SU-DHL-6 (cell line): Measurements from ENCODE around the gene VEZT.

Source experiments
- H2AFZ ChIP-seq: fragments of 200-600 bp; sonication (generic); 2 replicates; pipeline ENCODE4 v1.6.1; 2014; ENCODE audit warnings: low read depth, mild to moderate bottlenecking, moderate library complexity, mixed read lengths, antibody characterized with exemption, low read length; ENCODE audit not compliant: severe bottlenecking
- H3F3A ChIP-seq: fragments of 200-600 bp; shearing (Covaris generic); 2 replicates; pipeline ENCODE4 v1.6.0; 2016; ENCODE audit warnings: antibody characterized with exemption, mild to moderate bottlenecking; ENCODE audit not compliant: insufficient read depth
- H3K27ac ChIP-seq: fragments of 200-600 bp; sonication (generic); 2 replicates; pipeline ENCODE4 v1.5.1; 2016; ENCODE audit warnings: low read depth, mild to moderate bottlenecking, low read length, moderate library complexity, mixed read lengths
- H3K27me3 ChIP-seq: fragments of 200-600 bp; sonication (generic), shearing (Covaris generic); 2 replicates; pipeline ENCODE4 v1.6.0; 2014; ENCODE audit warnings: mild to moderate bottlenecking, low read length
- H3K36me3 ChIP-seq: fragments of 200-600 bp; sonication (generic); 2 replicates; pipeline ENCODE4 v1.6.1; 2014; ENCODE audit warnings: mild to moderate bottlenecking, low read length, mixed read lengths
- H3K4me2 ChIP-seq: fragments of 300-600, 200-600 bp; shearing (Covaris generic), sonication (generic); 2 replicates; pipeline ENCODE4 v1.6.0; 2014; ENCODE audit warnings: low read length, low read depth, mild to moderate bottlenecking; ENCODE audit not compliant: poor library complexity, severe bottlenecking
- H3K4me3 ChIP-seq: fragments of 200-600 bp; sonication (generic); 2 replicates; pipeline ENCODE4 v1.5.1; 2014; ENCODE audit warnings: antibody characterized with exemption, low read length, mild to moderate bottlenecking, mixed read lengths; ENCODE audit not compliant: insufficient read depth, poor library complexity, severe bottlenecking
- H3K79me2 ChIP-seq: fragments of 200-600 bp; sonication (generic); 2 replicates; pipeline ENCODE4 v1.6.1; 2014; ENCODE audit warnings: mild to moderate bottlenecking, low read length, moderate library complexity; ENCODE audit not compliant: insufficient read depth
- H3K9ac ChIP-seq: fragments of 200-600 bp; sonication (generic); 2 replicates; pipeline ENCODE4 v1.7.0; 2014; ENCODE audit warnings: mild to moderate bottlenecking, low read length
- H3K9me2 ChIP-seq: fragments of 200-600 bp; sonication (generic); replicated peaks from 2 replicates; pipeline ENCODE4 v1.6.1; 2014; ENCODE audit warnings: low read length; ENCODE audit not compliant: insufficient read depth
- H3K9me3 ChIP-seq: fragments of 200-600 bp; sonication (generic); 2 replicates; pipeline ENCODE4 v1.6.1; 2014; ENCODE audit warnings: low read length, mixed read lengths; ENCODE audit not compliant: insufficient read depth
- H4K20me1 ChIP-seq: fragments of 200-600 bp; sonication (generic); 2 replicates; pipeline ENCODE4 v1.6.1; 2014; ENCODE audit warnings: low read depth, mild to moderate bottlenecking, antibody characterized with exemption, low read length, moderate library complexity, mixed read lengths
- CTCF ChIP-seq: fragments of 200-600 bp; sonication (generic); IDR thresholded peaks from one replicate; pipeline ENCODE4 v1.5.1; 2017; ENCODE audit warnings: antibody characterized with exemption, mild to moderate bottlenecking, low read length, moderate library complexity; ENCODE audit not compliant: insufficient read depth, poor library complexity, severe bottlenecking
- EZH2phosphoT487 ChIP-seq: fragments of 200-600 bp; sonication (generic), shearing (Covaris generic); conservative IDR thresholded peaks from 2 replicates; pipeline ENCODE4 v1.6.1; 2018; ENCODE audit warnings: mild to moderate bottlenecking, antibody characterized with exemption, low read length, moderate library complexity, mixed read lengths

Gene VEZT

GRCh38 chr12:95343461-95344230 lies 126.0 kb downstream of the VEZT start:
- no peak overlapping the region for H3K4me2 ChIP-seq
- no peaks in the 10 kb centered on the region for H3F3A ChIP-seq
- H3K9ac ChIP-seq: no peak overlapping the region
- no peak overlapping the region for H2AFZ ChIP-seq
- H3K9me2 ChIP-seq: no peaks in the 10 kb centered on the region
- H3K27ac ChIP-seq: no peak overlapping the region
- H4K20me1 ChIP-seq: no peaks in the 10 kb centered on the region
- no peak overlapping the region for H3K4me3 ChIP-seq
- no peaks in the 10 kb centered on the region for H3K36me3 ChIP-seq
- no peak for TF ChIP-seq CTCF
- TF ChIP-seq EZH2phosphoT487: no peak
- no peaks in the 10 kb centered on the region for H3K79me2 ChIP-seq
- H3K9me3 ChIP-seq: no peaks in the 10 kb centered on the region
- no peaks in the 10 kb centered on the region for H3K27me3 ChIP-seq

- no peaks in the 10 kb centered on the region for H3K79me2 ChIP-seq
- H3K27me3 ChIP-seq: no peaks in the 10 kb centered on the region
- no peak overlapping the region for H2AFZ ChIP-seq
- no peak overlapping the region for H3K4me2 ChIP-seq
- TF ChIP-seq EZH2phosphoT487 (no peak), CTCF (no peak)
- no peak overlapping the region for H3K4me3 ChIP-seq
- no peaks in the 10 kb centered on the region for H4K20me1 ChIP-seq
- H3F3A ChIP-seq: no peaks in the 10 kb centered on the region
- H3K36me3 ChIP-seq: no peaks in the 10 kb centered on the region
- H3K9me2 ChIP-seq: no peaks in the 10 kb centered on the region
- H3K9ac ChIP-seq: no peak overlapping the region
- H3K9me3 ChIP-seq: no peaks in the 10 kb centered on the region
- no peak overlapping the region for H3K27ac ChIP-seq
These were observed 131.7 kb downstream of the VEZT start for GRCh38 chr12:95349291-95349690.

- Histone ChIP-seq H3K9ac (no peak overlapping the region), H3K9me3 (no peaks in the 10 kb centered on the region), H3K36me3 (no peaks in the 10 kb centered on the region), H3K79me2 (no peaks in the 10 kb centered on the region), H3K27ac (no peak overlapping the region), H3K4me3 (no peak overlapping the region), H3F3A (no peaks in the 10 kb centered on the region), H4K20me1 (no peaks in the 10 kb centered on the region), H2AFZ (no peak overlapping the region), H3K9me2 (no peaks in the 10 kb centered on the region), H3K4me2 (no peak overlapping the region), H3K27me3 (no peaks in the 10 kb centered on the region)
- TF ChIP-seq EZH2phosphoT487: no peak
- TF ChIP-seq CTCF: no peak
These were observed 134.1 kb downstream of the VEZT start for GRCh38 chr12:95351748-95352147.
